ENCODE data around the gene PIF1.

PIF1 gene

DNA sequence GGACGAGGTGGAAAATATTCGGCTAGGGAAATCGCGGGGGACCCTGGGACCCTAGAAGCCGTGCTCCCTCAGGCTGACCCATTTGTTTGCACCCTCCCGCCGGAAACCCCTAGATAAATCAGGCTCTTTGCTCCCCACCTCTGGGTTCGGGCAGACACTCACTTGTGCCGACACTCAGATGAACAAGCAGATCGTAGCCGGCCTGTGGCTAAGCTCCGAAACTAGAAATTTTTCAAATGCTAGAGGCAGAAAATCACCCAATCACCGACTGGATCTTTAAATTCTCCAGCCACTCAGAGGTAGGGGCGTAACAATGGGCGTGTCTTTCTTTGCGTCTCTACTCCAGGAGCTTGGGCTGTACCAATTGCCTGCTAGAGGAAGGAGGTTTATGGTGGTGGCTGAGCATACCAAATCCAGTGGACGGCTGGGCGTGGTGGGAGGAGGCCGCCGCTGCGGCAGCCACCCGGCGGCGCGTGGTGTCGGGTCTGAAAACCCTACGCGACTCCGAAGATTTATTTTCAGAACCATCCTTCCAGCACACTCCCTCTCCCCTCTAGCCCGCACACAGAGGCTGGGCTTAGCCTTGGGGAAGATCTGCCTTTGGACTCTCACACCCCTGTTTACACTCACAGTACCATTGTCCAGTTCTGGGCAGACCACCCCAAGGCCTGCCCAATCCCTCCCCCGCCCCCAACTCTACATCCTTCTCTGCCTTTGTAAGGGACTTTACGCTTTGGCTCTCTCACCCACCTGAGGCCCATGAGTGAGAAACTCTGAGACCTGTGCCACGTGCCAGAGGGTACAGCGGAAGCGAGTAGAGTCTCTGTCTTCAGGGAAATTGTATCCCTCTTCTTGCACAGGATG is at the start of gene PIF1:
PIF1 (minus strand) TSS at position 217 of the 864 bp plus-strand sequence. CDS start 1,312 bp downstream, outside the sequence.
- DNase-seq, result peak; percentile 100

GRCh38 chr15:64870353-64870752 is 44.9 kb upstream of the PIF1 start:
- no peak for DNase-seq

GRCh38 chr15:64869501-64869900 is 44.1 kb upstream of the PIF1 start:
- no peak for DNase-seq

- no peak for DNase-seq
These were observed 40.6 kb upstream of the PIF1 start for GRCh38 chr15:64865998-64866520.

DNA sequence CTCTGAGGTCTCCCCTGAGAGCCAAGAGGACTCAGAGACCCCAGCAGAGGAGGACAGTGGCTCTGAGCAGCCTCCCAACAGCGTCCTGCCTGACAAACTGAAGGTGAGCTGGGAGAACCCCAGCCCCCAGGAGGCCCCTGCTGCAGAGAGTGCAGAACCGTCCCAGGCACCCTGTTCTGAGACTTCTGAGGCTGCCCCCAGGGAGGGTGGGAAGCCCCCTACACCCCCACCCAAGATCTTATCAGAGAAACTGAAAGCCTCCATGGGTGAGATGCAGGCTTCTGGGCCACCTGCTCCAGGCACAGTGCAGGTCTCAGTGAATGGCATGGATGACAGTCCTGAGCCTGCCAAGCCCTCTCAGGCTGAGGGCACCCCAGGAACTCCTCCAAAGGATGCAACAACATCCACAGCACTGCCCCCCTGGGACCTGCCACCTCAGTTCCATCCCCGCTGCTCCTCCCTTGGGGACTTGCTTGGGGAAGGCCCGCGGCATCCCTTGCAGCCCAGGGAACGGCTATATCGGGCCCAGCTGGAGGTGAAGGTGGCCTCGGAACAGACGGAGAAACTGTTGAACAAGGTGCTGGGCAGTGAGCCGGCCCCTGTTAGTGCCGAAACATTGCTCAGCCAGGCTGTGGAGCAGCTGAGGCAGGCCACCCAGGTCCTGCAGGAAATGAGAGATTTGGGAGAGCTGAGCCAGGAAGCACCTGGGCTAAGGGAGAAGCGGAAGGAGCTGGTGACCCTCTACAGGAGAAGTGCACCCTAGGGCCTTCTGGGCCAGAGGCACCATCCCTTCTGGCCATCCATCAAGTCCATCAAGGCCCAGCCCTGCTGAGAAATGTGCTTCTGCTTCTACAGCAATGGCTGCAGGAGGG is 39.9 kb upstream of the PIF1 start:
- DNase-seq, result no peak

- DNase-seq, result no peak
These were observed 38.6 kb upstream of the PIF1 start for GRCh38 chr15:64864068-64864467.

GRCh38 chr15:64862408-64862807 is 37.0 kb upstream of the PIF1 start:
- no peak for DNase-seq

GRCh38 chr15:64861960-64862359 is 36.5 kb upstream of the PIF1 start:
- DNase-seq, result no peak

DNA sequence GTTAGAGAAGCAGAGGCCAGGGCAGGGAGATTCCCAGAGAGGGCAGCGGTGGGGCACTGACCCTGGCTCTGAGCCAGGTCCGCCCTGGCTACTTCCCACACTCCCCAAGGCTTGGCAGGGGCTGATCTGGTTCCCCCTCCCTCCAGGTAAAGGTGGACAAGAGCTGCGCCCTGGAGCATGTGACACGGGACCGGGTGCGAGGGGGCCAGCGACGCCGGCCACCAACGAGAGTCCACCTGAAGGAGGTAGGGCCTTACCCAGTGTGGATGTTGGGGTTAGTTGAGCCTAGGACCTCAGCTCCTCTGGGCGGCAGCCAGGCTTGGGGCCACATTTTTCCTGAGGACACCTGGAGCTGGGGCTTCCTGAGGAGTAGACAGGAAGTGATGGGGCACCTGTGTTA is 35.9 kb upstream of the PIF1 start:
- no peak for DNase-seq

DNA sequence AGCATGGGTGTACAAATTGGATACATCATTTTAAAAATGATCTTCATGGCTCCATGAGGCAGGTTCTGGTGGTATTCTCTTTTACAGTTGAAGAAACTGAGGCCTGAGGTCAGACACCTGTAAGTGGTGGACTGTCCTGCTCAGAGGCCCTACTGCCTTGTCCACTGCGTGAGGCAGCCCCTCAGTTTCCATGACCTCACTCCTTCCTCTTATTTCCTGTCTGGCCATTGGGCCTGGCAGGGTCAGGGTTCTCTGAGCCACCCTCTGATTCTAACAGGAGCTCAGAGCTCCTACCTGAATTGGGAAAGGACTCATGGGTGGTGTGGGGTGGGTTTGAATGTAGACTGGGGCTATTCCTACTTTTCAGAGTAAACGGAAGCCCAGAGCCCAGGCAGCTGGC is 33.8 kb upstream of the PIF1 start:
- DNase-seq, result no peak

DNA sequence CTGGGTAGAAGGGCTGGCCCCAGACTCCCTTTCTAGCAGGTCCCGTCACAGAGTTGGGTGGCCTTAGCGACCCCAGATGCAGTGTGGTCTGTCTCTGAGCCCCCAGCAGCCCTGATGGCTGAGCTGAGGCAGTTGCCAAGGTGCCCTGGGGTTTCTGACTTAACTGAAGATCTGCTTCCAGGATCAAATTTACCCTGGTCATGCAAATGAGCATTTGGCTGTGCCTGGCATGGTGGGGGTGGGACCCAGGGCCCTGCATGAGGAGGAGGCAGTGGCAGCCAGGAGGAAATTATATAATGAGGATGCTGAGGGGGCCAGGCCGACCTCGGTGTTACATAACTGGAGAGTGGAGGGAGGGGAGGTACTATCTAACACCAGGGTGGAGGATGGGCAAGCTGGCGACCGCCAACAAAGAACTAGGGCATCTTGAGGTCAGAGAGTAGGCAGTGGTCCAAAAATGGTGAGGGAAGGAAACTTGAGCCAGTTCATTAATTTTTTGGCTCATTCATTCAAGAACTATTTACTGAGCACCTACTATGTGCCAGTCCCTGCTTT is 32.7 kb upstream of the PIF1 start:
- DNase-seq, result no peak

GRCh38 chr15:64857421-64857820 is 32.0 kb upstream of the PIF1 start:
- no peak for DNase-seq

GRCh38 chr15:64856429-64857145 is 31.1 kb upstream of the PIF1 start:
- no peak for DNase-seq

- DNase-seq, result no peak
These were observed 29.9 kb upstream of the PIF1 start for GRCh38 chr15:64855205-64855975.

DNA sequence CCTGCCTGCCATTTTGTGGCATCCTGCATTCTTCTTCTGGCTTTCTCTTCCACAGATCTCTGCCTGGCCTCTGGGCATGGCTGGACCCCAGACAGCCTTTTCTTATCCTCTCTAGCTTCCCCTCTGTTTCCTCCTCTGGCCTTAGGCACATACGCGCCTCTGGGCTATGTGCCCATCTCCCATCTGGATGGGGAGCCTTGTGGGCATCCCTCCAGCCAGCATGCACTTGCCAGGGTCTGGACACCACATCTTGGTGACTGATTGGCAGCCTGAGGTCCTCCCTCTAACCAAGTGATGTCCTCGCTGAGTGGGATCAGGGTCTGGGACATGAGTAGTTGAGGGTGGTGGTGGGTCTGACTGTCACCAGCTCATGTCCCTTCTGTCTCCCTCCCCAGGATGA is 29.1 kb upstream of the PIF1 start:
- DNase-seq, result no peak

DNA sequence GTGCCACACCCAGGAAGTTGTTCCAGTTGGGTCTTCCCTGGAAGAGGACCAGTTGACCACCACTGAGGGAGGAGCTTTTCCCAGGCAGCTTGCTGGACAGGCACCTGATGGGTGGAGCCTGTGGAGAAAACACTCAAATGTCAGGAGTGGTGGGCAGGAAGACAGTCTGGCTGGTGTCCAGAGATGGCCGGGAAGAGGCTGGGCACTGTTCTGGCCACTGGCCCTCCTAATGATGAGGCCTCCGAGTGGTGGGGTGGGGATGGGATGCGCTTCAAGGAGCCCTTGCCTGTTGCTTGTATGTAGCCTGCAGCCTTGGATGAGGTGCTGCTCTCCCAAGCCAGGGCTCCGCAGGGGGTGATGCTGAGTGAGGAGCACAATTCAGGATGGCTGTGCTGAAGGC is 28.6 kb upstream of the PIF1 start:
- no peak for DNase-seq

GRCh38 chr15:64851503-64851840 is 26.0 kb upstream of the PIF1 start:
- no peak for DNase-seq

DNA sequence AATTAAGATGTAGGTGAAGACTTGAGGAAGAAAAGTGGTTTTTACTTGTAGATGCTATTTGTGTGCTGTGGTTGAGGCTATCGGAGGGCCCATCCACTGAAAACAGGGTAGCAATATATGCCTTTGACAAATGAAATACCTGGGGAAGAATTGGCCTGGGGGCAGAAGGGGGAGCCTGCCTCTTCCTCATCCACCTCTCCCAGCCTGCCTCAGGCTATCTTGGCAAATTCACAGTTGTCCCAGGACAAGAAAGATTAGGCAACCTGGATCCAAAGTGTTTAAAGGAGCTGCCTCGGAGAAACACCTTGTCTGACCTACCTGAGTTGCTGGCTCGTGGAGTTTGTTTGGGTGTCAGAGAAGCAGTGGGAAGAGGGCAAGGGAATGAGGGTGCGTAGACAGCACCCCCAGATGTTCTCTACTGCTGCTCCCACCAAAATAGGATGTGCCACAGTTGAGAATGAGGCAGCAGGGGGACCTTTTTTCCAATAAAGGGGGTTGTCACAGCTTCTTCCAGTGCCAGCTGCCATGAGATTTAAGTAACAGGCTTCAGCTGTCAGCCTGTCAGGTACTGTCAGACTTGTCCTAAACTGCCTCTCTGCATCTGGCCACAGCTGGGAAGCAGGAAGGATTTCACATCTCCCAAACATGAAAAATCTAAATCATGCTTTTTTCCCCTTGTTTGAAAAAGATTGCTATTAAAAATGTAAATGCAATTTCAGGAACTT is 25.5 kb upstream of the PIF1 start:
- no peak for DNase-seq

GRCh38 chr15:64847876-64848716 is 22.6 kb upstream of the PIF1 start:
- DNase-seq, result no peak

DNA sequence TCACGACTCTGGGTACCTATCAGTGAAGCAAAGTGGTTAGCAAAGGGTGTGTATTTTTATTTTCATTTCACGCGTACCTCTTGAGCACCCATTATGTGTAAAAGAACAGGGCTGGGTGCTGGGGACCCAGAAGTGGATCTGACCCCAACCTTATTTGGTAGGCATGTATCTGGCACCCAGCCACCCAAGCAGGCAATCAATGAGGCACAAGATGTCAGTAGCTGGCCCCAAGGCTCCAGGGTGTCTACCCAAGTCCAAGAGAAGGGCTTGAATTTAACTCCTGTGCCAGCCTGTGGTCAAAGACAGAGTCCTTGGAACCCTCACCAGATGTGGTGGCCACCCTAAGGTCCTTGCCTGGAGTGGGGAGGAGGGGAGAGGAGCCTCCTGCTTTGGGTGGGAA is 22.0 kb upstream of the PIF1 start:
- no peak for DNase-seq
